ENCODE measurements around the gene RESF1.

RESF1 gene

GRCh38 chr12:31961137-31961536 lies 1.9 kb downstream of the RESF1 start:
- Histone ChIP-seq H3K9ac (ENCODE audit: low read length) (peak overlapping the region; percentile 80), H3K36me3 (ENCODE audit: insufficient read depth, low read length) (peaks cover 57% of the 10 kb centered on the region), H3K9me3 (ENCODE audit: low read length) (peaks cover 13% of the 10 kb centered on the region), H3K4me3 (ENCODE audit: low read depth, low read length, poor library complexity, severe bottlenecking) (peak overlapping the region; percentile 75), H3K79me2 (ENCODE audit: insufficient read depth, low read length) (peaks cover 63% of the 10 kb centered on the region), H4K20me1 (ENCODE audit: insufficient read depth, low read length) (no peaks in the 10 kb centered on the region), H3K27me3 (ENCODE audit: insufficient read depth, low read length) (no peaks in the 10 kb centered on the region), H3K9me2 (ENCODE audit: low read depth, low read length) (no peaks in the 10 kb centered on the region), H3K4me1 (ENCODE audit: insufficient read depth, low read length, severe bottlenecking) (peaks cover 38% of the 10 kb centered on the region), H3K27ac (ENCODE audit: low read depth, low read length, poor library complexity, severe bottlenecking) (peak overlapping the region; percentile 90), H3F3A (ENCODE audit: insufficient read depth, low read length) (no peaks in the 10 kb centered on the region), H3K4me2 (ENCODE audit: low read length) (peak overlapping the region; percentile 95), H2AFZ (ENCODE audit: low read length) (no peak overlapping the region)
- no peak for TF ChIP-seq CTCF (IDR thresholded peaks at IDR 0.05; ENCODE audit: low read length)
- no peak for TF ChIP-seq EZH2 (IDR thresholded peaks at IDR 0.05; ENCODE audit: borderline replicate concordance, low read length)

- peak overlapping the region; percentile 75 for H3K4me3 ChIP-seq (ENCODE audit: low read depth, low read length, poor library complexity, severe bottlenecking)
- H3K27ac ChIP-seq (ENCODE audit: low read depth, low read length, poor library complexity, severe bottlenecking): no peak overlapping the region
- no peak overlapping the region for H3K9ac ChIP-seq (ENCODE audit: low read length)
- H3K9me2 ChIP-seq (ENCODE audit: low read depth, low read length): no peaks in the 10 kb centered on the region
- H3K4me2 ChIP-seq (ENCODE audit: low read length): 0 out of 2 replicates have a peak overlapping the region, but pooled peaks have one; percentile 95
- H3K9me3 ChIP-seq (ENCODE audit: low read length): peaks cover 13% of the 10 kb centered on the region
- no peak overlapping the region for H2AFZ ChIP-seq (ENCODE audit: low read length)
- peaks cover 72% of the 10 kb centered on the region for H3K79me2 ChIP-seq (ENCODE audit: insufficient read depth, low read length)
- H3K27me3 ChIP-seq (ENCODE audit: insufficient read depth, low read length): no peaks in the 10 kb centered on the region
- H4K20me1 ChIP-seq (ENCODE audit: insufficient read depth, low read length): no peaks in the 10 kb centered on the region
- peaks cover 48% of the 10 kb centered on the region for H3K4me1 ChIP-seq (ENCODE audit: insufficient read depth, low read length, severe bottlenecking)
- H3K36me3 ChIP-seq (ENCODE audit: insufficient read depth, low read length): peaks cover 67% of the 10 kb centered on the region
- TF ChIP-seq EZH2 (IDR thresholded peaks at IDR 0.05; ENCODE audit: borderline replicate concordance, low read length) (no peak), CTCF (IDR thresholded peaks at IDR 0.05; ENCODE audit: low read length) (no peak)
- no peaks in the 10 kb centered on the region for H3F3A ChIP-seq (ENCODE audit: insufficient read depth, low read length)
Observed at GRCh38 chr12:31962076-31962475, 2.9 kb downstream of the RESF1 start.

GRCh38 chr12:31964280-31964679 lies 5.1 kb downstream of the RESF1 start:
- Histone ChIP-seq H3K79me2 (ENCODE audit: insufficient read depth, low read length) (peaks cover 89% of the 10 kb centered on the region), H3K9me2 (ENCODE audit: low read depth, low read length) (no peaks in the 10 kb centered on the region), H3K27ac (ENCODE audit: low read depth, low read length, poor library complexity, severe bottlenecking) (no peak overlapping the region), H3F3A (ENCODE audit: insufficient read depth, low read length) (no peaks in the 10 kb centered on the region), H3K4me1 (ENCODE audit: insufficient read depth, low read length, severe bottlenecking) (peaks cover 40% of the 10 kb centered on the region), H3K4me3 (ENCODE audit: low read depth, low read length, poor library complexity, severe bottlenecking) (no peak overlapping the region), H4K20me1 (ENCODE audit: insufficient read depth, low read length) (no peaks in the 10 kb centered on the region), H3K27me3 (ENCODE audit: insufficient read depth, low read length) (no peaks in the 10 kb centered on the region), H2AFZ (ENCODE audit: low read length) (no peak overlapping the region), H3K36me3 (ENCODE audit: insufficient read depth, low read length) (peaks cover 84% of the 10 kb centered on the region), H3K4me2 (ENCODE audit: low read length) (no peak overlapping the region), H3K9me3 (ENCODE audit: low read length) (peaks cover 15% of the 10 kb centered on the region), H3K9ac (ENCODE audit: low read length) (no peak overlapping the region)
- no peak for TF ChIP-seq EZH2 (IDR thresholded peaks at IDR 0.05; ENCODE audit: borderline replicate concordance, low read length)
- no peak for TF ChIP-seq CTCF (IDR thresholded peaks at IDR 0.05; ENCODE audit: low read length)
